Mucosa of stomach (tissue), 1 donor: ENCODE measurements around the gene SDHAF1.
A peak's percentile ranks its signal among the peaks of the same experiment; 100 is the strongest.

Experiments
- H3K27me3 ChIP-seq: one replicate; pipeline ENCODE4 v1.7.0; 2013; ENCODE audit warnings: mild to moderate bottlenecking, low read length; ENCODE audit not compliant: control insufficient read depth, insufficient read depth
- H3K36me3 ChIP-seq: one replicate; pipeline ENCODE4 v1.7.0; 2013; ENCODE audit warnings: low read length; ENCODE audit not compliant: control insufficient read depth, insufficient read depth
- H3K4me1 ChIP-seq: one replicate; pipeline ENCODE4 v1.7.0; 2013; ENCODE audit warnings: mild to moderate bottlenecking, low read length; ENCODE audit not compliant: control insufficient read depth, insufficient read depth
- H3K4me3 ChIP-seq: one replicate; pipeline ENCODE4 v1.7.0; 2013; ENCODE audit warnings: low read length
- H3K9ac ChIP-seq: one replicate; pipeline ENCODE4 v1.7.0; 2013; ENCODE audit warnings: mild to moderate bottlenecking, low read length, moderate library complexity
- H3K9me3 ChIP-seq: one replicate; pipeline ENCODE4 v1.7.0; 2013; ENCODE audit warnings: mild to moderate bottlenecking, low read length, moderate library complexity; ENCODE audit not compliant: control insufficient read depth
- donor health status: Pancreatic carcinoma.

The SDHAF1 gene

GRCh38 chr19:36009633-36010379 is 14.8 kb downstream of the SDHAF1 start:
- peak overlapping the region; percentile 46 for H3K4me3 ChIP-seq
- H3K27me3 ChIP-seq, result no peaks in the 10 kb centered on the region
- H3K9me3 ChIP-seq, result no peaks in the 10 kb centered on the region
- no peaks in the 10 kb centered on the region for H3K36me3 ChIP-seq
- peaks cover 30% of the 10 kb centered on the region for H3K4me1 ChIP-seq
- H3K9ac ChIP-seq, result peak overlapping the region; percentile 50

- Histone ChIP-seq H3K4me3 (no peak overlapping the region), H3K4me1 (peaks cover 34% of the 10 kb centered on the region), H3K9ac (no peak overlapping the region), H3K27me3 (no peaks in the 10 kb centered on the region), H3K9me3 (no peaks in the 10 kb centered on the region), H3K36me3 (no peaks in the 10 kb centered on the region)
Measured at GRCh38 chr19:36010402-36010801, 15.4 kb downstream of the SDHAF1 start.

DNA sequence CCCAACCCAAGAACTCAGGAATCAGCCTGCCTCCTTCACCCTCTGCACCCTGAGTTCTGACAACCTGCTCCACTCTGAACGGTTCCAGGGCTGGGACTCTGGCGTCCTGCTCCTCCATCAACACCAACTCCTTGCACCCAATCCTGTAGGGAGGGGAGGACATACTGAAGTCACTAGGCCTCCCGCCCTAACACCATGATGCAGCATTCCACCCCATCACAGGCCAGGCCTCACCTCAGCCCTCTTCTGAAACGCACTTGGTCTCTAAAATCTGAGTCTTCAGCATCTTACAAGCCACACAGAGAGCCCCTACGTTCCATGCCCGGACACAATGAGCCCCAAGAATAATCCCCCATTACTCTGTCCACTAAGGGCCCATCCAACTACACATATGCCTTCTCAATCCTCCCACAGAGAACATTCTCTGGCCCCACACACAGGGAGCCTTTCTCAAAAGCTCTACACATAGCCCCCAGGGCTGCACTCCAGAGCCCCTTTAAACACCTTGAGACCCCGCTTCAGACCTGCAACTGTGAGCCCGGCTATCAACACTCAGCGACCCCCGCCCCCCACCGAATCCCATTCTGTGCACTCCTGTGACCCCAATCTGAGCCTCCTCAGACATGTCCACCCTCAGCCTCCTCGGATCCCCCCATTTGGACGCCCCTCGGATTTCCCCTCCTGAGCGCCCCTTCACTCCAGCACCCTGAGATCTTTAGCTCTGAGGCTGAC is 18.5 kb downstream of the SDHAF1 start:
- no peaks in the 10 kb centered on the region for H3K36me3 ChIP-seq
- peaks cover 28% of the 10 kb centered on the region for H3K4me1 ChIP-seq
- no peaks in the 10 kb centered on the region for H3K9me3 ChIP-seq
- H3K4me3 ChIP-seq, result peak overlapping the region; percentile 73
- peak overlapping the region; percentile 93 for H3K9ac ChIP-seq
- no peaks in the 10 kb centered on the region for H3K27me3 ChIP-seq

- Histone ChIP-seq H3K4me3 (peak within 1 kb of the TSS; percentile 73), H3K9me3 (no peaks in the 10 kb centered on the region), H3K36me3 (no peaks in the 10 kb centered on the region), H3K27me3 (no peaks in the 10 kb centered on the region), H3K9ac (peak within 1 kb of the TSS; percentile 93), H3K4me1 (peaks cover 22% of the 10 kb centered on the region)
Measured at GRCh38 chr19:36014012-36014924, 19.3 kb downstream of the SDHAF1 start, which contains the start of gene ALKBH6. Gene ALKBH6 (minus strand): TSS chr19:36014213. CDS start chr19:36013397, 816 bp downstream.

- H3K36me3 ChIP-seq, result no peaks in the 10 kb centered on the region
Measured at GRCh38 chr19:36019061-36019670, 24.2 kb downstream of the SDHAF1 start.

GRCh38 chr19:36023432-36023831 is 28.4 kb downstream of the SDHAF1 start:
- Histone ChIP-seq H3K4me3 (no peak overlapping the region), H3K36me3 (no peaks in the 10 kb centered on the region), H3K9ac (no peak overlapping the region), H3K4me1 (no peaks in the 10 kb centered on the region), H3K9me3 (no peaks in the 10 kb centered on the region), H3K27me3 (no peaks in the 10 kb centered on the region)

More at GRCh38 chr19:36019061-36019670, 24.2 kb downstream of the SDHAF1 start:
- H3K9ac ChIP-seq, result no peak overlapping the region
- H3K4me1 ChIP-seq, result peaks cover 8% of the 10 kb centered on the region
- no peak overlapping the region for H3K4me3 ChIP-seq
- no peaks in the 10 kb centered on the region for H3K27me3 ChIP-seq
- no peaks in the 10 kb centered on the region for H3K9me3 ChIP-seq

DNA sequence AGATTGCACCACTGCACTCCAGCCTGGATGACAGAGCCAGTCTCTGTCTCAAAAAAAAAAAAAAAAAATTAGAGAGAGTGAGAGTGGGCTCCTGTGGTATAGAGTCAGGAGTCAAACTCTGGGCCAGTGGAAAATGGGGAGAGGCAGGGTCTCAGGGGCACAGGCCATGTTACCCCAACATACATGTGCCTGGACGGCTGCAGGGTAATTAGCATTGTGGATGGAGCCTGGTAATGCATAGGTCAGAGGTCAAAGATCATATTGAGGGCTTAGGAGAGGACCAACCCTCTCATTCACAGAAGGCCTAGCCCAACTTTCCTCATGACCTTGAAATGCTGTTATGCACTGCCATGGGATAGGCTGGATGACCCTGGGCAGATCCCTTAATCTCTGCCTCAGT is 30.6 kb downstream of the SDHAF1 start:
- Histone ChIP-seq H3K9me3 (no peaks in the 10 kb centered on the region), H3K4me1 (no peaks in the 10 kb centered on the region), H3K4me3 (no peak overlapping the region), H3K9ac (no peak overlapping the region), H3K27me3 (no peaks in the 10 kb centered on the region), H3K36me3 (no peaks in the 10 kb centered on the region)

DNA sequence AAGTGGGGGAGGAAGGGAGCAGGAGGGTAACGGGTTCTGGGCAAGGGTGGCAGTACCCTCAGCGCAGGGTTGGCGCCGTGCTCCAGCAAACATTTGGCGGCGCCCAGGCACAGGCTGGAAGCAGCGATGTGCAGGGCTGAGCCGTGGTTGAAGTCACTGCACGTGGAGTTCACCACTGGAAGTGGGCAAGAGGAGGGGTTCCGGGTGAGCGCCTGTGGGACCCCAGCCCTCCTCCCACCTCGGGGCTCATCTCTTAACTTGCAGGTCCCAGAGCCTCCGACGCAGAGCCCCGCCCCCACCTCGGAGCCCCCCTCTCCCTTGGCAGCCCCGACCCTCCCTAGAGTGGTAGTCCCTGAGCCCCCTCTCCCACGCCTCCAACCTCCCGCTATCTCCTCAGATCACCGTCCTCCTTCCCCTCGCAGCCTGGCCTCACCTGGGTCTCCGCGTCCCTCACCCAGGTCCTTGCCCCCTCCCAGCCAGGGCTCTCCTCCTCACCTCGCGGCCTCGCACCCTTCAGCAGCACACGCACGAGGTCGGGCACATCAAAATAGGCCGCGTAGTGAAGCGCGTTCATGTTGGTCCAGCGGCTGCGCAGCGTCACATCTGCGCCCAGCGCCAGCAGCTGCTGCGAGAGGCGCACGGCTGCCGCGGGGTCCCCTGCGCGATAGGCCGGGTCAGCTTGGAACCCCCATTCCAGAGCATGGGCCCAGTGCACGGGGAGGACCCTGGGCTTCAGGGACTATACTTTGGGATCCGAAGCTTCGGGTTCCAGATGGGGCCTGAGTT is 31.3 kb downstream of the SDHAF1 start:
- H3K4me1 ChIP-seq, result no peaks in the 10 kb centered on the region
- H3K9ac ChIP-seq, result no peak overlapping the region
- no peaks in the 10 kb centered on the region for H3K9me3 ChIP-seq
- no peaks in the 10 kb centered on the region for H3K36me3 ChIP-seq
- no peak overlapping the region for H3K4me3 ChIP-seq
- H3K27me3 ChIP-seq, result no peaks in the 10 kb centered on the region

DNA sequence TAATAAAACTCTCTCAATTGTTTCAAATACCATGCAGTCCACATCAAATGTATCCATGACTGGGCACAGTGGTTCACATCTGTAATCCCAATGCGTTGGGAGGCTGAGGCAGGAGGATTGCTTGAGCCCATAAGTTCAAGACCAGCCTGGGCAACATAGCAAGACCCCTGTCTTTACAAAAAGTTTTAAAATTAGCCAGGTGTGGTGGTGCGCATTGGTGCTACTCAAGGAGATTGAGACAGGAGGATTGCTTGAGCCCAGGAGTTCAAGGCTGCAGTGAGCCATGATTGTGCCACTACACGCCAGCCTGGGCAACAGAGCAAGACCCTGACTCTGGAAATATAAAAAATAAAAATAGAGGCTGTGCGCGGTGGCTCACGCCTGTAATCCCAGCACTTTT is 32.7 kb downstream of the SDHAF1 start:
- Histone ChIP-seq H3K4me3 (no peak overlapping the region), H3K9me3 (no peaks in the 10 kb centered on the region), H3K9ac (no peak overlapping the region), H3K4me1 (no peaks in the 10 kb centered on the region), H3K36me3 (no peaks in the 10 kb centered on the region), H3K27me3 (no peaks in the 10 kb centered on the region)

GRCh38 chr19:36028313-36029041 is 33.5 kb downstream of the SDHAF1 start:
- H3K36me3 ChIP-seq, result no peaks in the 10 kb centered on the region
- no peaks in the 10 kb centered on the region for H3K27me3 ChIP-seq
- no peaks in the 10 kb centered on the region for H3K9me3 ChIP-seq
- no peak overlapping the region for H3K9ac ChIP-seq
- H3K4me3 ChIP-seq, result no peak overlapping the region
- H3K4me1 ChIP-seq, result no peaks in the 10 kb centered on the region
